Dermis lymphatic vessel endothelial cell (primary cell): ENCODE results near the gene ZNF445. TPM values are rescaled to one million over a fixed set of nuclear protein-coding genes. Genes with fewer than 3 reads are reported as not detected.

ENCODE experiments used
- total RNA-seq: library from RNA; depleted of rRNA; stranded (reverse); fragments of >200 nt; gene quantifications from 2 replicates; pipeline ENCODE4 v1.2.1, GENCODE V29; 2014

ZNF445 gene
- total RNA-seq: 7.9 and 9.2 TPM in 2 replicates

GRCh38 chr3:44477312-44478030, at the start of gene ZNF445:
Gene ZNF445 (minus strand): TSS chr3:44477670. CDS start chr3:44455549, 22,121 bp downstream.

Other genes with a start within 250 kb of the ZNF445 start
- not detected in 2 replicates for gene TOPAZ1, start 235.8 kb downstream of the ZNF445 start, total RNA-seq
- 19.9 and 24.3 TPM in 2 replicates for gene TCAIM, start 138.9 kb downstream of the ZNF445 start, total RNA-seq
- 0.87 and 2.2 TPM in 2 replicates for gene ZKSCAN7, start 77.5 kb upstream of the ZNF445 start, total RNA-seq
- gene ZNF660, start 107.3 kb upstream of the ZNF445 start, total RNA-seq: under 0.01 and 0.26 TPM in 2 replicates
- gene ZNF197, start 147.4 kb upstream of the ZNF445 start, total RNA-seq: 6.6 and 11.1 TPM in 2 replicates
- 14.3 and 18.0 TPM in 2 replicates for gene ZNF35, start 171.1 kb upstream of the ZNF445 start, total RNA-seq
- gene ZNF502, start 235.0 kb upstream of the ZNF445 start, total RNA-seq: 2.2 and 4.2 TPM in 2 replicates